ENCODE measurements around the gene URB1. TPM values are rescaled to one million over a fixed set of nuclear protein-coding genes. Genes with fewer than 3 reads are reported as not detected.

The URB1 gene
- polyA plus RNA-seq, 4 donors = 0.67 to 8.5 (median 3.4) TPM

DNA sequence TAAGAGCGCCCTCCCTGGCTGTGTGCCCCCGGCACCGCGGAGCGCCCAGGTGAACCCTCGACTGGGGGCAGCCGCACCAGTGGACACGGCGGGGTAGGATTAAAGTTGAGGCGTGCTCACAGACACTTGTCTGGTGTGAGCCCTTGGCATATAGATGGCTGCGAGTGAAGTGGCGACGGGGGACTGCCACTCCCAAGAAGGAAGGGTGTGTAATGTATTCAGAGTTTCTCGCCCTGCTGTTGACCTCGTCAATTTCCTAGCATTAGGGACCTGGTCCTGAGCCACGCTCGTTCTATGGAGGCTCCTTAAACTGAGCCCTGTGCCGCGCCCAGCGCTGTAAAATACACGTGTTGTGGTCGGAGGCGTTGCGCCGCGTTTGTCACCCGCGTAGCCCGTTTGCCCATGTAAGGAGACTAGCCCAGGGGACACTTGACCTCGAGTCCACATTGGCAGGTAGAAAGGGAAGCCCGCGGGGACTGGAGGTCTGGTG lies 20.2 kb upstream of the URB1 start:
- 8 to 14% (median 12%) methylated on average over 32 of the region's 32 CpGs for WGBS, 3 donors
- H3K4me3 ChIP-seq (ENCODE audit: low read depth in 1 of 3, low read length in 3 of 3) = peak overlapping the region; percentile 22 to 80 (median 68)
- H3K4me1 ChIP-seq (ENCODE audit: control insufficient read depth in 3 of 3, insufficient read depth in 2 of 3, low read depth in 1 of 3, low read length in 2 of 3) = peaks cover 0 to 9% (median 0%) of the 10 kb centered on the region in 3 donors
- H3K9me3 ChIP-seq (ENCODE audit: control insufficient read depth in 2 of 2, insufficient read depth in 1 of 2, low read depth in 1 of 2, low read length in 1 of 2) = no peaks in the 10 kb centered on the region
- H3K27me3 ChIP-seq (ENCODE audit: control insufficient read depth in 3 of 3, insufficient read depth in 3 of 3, low read length in 3 of 3) = peaks cover 0 to 38% (median 0%) of the 10 kb centered on the region in 3 donors
- DNase-seq (peak; percentile 56 to 72), FAIRE-seq (no peak)
- no peaks in the 10 kb centered on the region for H3K36me3 ChIP-seq (ENCODE audit: control insufficient read depth in 3 of 3, insufficient read depth in 2 of 3, low read depth in 1 of 3, low read length in 3 of 3)
- H3K27ac ChIP-seq (ENCODE audit: low read depth in 1 of 3, low read length in 2 of 3) = peak overlapping the region in 2 of 3 donors; percentile 98 to 99

DNA sequence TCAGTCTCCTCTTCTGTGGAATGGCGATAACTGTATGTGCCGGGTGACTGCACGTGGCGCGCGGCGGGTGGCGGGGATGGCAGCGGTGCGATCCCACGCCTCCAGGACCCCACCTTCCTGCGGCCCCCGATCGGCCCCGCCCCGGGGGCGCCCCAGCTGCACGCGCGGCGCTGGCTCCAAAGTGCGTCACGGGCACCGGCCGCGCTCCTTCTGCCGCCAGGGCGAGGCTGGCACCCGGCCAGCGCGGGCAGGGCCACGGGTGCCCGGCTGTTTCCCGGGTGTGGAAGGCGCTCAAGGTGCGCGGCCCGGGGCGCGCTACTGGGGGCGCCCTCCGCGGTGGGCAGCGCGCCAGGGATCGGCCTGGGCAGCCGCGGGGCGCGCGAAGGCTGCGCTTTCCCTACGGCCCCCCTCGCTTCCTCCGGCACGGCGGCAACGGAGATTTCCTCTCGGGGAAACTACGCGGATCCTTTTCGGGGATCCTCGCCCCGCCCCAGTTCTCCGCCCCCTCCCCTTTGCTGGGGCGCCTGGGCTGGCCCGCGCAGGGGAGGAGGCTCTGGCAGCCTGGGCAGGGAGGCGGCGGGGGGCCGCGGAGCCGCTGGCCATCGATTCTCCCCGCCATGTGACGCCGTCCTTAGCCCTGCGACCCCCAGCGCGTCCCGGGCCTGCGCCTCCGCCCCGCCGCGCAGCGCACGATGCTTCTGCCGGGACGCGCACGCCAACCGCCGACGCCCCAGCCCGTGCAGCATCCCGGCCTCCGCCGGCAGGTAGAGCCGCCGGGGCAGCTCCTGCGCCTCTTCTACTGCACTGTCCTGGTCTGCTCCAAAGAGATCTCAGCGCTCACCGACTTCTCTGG lies 19.6 kb upstream of the URB1 start, which contains the start of gene EVA1C:
Gene EVA1C (plus strand): TSS at position 545 of the 853 bp plus-strand sequence. CDS start 148 bp downstream, at position 693.
- no peak for FAIRE-seq
- H3K36me3 ChIP-seq (ENCODE audit: control insufficient read depth in 3 of 3, insufficient read depth in 2 of 3, low read depth in 1 of 3, low read length in 3 of 3) = no peaks in the 10 kb centered on the region
- peak; percentile 65 to 84 for DNase-seq
- WGBS, 3 donors = 0 to 1% (median 0%) methylated on average over 53 to 104 of the region's 104 CpGs
- H3K9me3 ChIP-seq (ENCODE audit: control insufficient read depth in 2 of 2, insufficient read depth in 1 of 2, low read depth in 1 of 2, low read length in 1 of 2) = no peaks in the 10 kb centered on the region
- H3K27ac ChIP-seq (ENCODE audit: low read depth in 1 of 3, low read length in 2 of 3) = peak within 1 kb of the TSS; percentile 28 to 99 (median 98)
- peaks cover 0 to 38% (median 0%) of the 10 kb centered on the region in 3 donors for H3K27me3 ChIP-seq (ENCODE audit: control insufficient read depth in 3 of 3, insufficient read depth in 3 of 3, low read length in 3 of 3)
- peak within 1 kb of the TSS; percentile 50 to 80 (median 68) for H3K4me3 ChIP-seq (ENCODE audit: low read depth in 1 of 3, low read length in 3 of 3)
- peaks cover 0 to 9% (median 0%) of the 10 kb centered on the region in 3 donors for H3K4me1 ChIP-seq (ENCODE audit: control insufficient read depth in 3 of 3, insufficient read depth in 2 of 3, low read depth in 1 of 3, low read length in 2 of 3)

DNA sequence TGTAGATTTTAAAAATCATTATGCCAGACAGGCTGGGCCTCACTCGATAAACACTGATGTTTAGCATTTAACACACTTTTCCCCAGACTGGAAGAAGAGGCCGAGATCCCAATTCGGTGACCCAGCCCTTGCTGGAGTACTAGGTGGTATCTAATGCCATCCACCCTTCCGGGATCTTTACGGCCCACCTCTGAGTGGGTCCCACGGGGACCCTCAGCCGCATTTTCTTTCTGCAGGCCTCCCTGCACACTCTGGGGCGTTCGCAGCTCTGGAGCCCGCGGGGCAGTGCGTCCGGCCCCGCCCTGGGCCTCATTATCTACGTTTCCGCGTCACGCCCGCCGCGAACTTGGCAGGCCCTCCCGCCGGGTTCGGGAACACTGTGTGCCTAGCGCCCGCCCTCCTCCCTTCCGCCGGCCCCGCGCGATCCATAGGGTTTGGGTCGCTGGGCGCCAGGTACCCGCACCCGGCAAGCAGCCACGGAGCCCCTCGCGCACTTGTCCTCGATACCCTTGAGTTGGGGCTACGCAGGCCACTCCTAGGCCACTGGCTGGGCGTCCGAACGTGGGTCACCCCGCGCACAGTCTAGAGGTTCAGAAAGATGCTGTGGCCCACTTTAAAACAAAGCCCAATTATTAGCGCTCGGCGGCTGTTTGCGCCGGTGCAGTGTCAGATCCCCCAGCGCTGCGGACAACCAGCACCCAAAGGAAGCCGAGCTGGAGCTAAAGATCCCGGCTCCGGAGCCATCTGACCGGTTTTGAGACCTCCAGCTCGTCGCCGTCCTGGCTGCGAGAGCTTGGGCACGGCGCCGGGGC lies 18.7 kb upstream of the URB1 start:
- FAIRE-seq (no peak), DNase-seq (peak; percentile 68 to 91)
- WGBS, 3 donors = 1 to 3% (median 3%) methylated on average over 53 to 63 of the region's 63 CpGs
- Histone ChIP-seq H3K9me3 (ENCODE audit: control insufficient read depth in 2 of 2, insufficient read depth in 1 of 2, low read depth in 1 of 2, low read length in 1 of 2) (no peaks in the 10 kb centered on the region), H3K27me3 (ENCODE audit: control insufficient read depth in 3 of 3, insufficient read depth in 3 of 3, low read length in 3 of 3) (peaks cover 0 to 38% (median 0%) of the 10 kb centered on the region in 3 donors), H3K27ac (ENCODE audit: low read depth in 1 of 3, low read length in 2 of 3) (peak overlapping the region; percentile 28 to 99 (median 98)), H3K36me3 (ENCODE audit: control insufficient read depth in 3 of 3, insufficient read depth in 2 of 3, low read depth in 1 of 3, low read length in 3 of 3) (no peaks in the 10 kb centered on the region), H3K4me3 (ENCODE audit: low read depth in 1 of 3, low read length in 3 of 3) (peak overlapping the region; percentile 50 to 80 (median 68)), H3K4me1 (ENCODE audit: control insufficient read depth in 3 of 3, insufficient read depth in 2 of 3, low read depth in 1 of 3, low read length in 2 of 3) (peaks cover 0 to 9% (median 1%) of the 10 kb centered on the region in 3 donors)

DNA sequence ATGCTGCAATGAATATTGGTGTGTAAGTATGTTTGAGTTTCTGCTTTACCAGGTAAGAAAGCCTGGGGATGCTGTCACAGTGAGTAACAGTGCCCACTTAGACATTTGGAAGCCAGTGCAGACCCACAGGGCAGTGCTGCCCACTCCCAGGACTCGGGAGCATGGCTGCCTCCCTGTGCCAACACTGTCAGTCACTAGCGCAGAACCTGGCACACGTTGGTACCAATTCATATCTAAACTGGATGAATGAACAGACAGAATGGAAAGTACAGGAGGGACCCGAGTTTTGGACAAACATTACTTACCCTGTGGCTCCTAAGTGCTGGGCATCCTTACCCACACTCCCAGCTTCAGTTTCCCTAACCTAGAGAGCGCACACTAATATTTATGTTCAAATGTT lies 18.1 kb upstream of the URB1 start:
- Histone ChIP-seq H3K9me3 (ENCODE audit: control insufficient read depth in 2 of 2, insufficient read depth in 1 of 2, low read depth in 1 of 2, low read length in 1 of 2) (no peaks in the 10 kb centered on the region), H3K4me1 (ENCODE audit: control insufficient read depth in 3 of 3, insufficient read depth in 2 of 3, low read depth in 1 of 3, low read length in 2 of 3) (peaks cover 0 to 9% (median 3%) of the 10 kb centered on the region in 3 donors), H3K36me3 (ENCODE audit: control insufficient read depth in 3 of 3, insufficient read depth in 2 of 3, low read depth in 1 of 3, low read length in 3 of 3) (no peaks in the 10 kb centered on the region), H3K27ac (ENCODE audit: low read depth in 1 of 3, low read length in 2 of 3) (peak overlapping the region in 1 of 3 donors; percentile 99), H3K27me3 (ENCODE audit: control insufficient read depth in 3 of 3, insufficient read depth in 3 of 3, low read length in 3 of 3) (peaks cover 0 to 38% (median 0%) of the 10 kb centered on the region in 3 donors), H3K4me3 (ENCODE audit: low read depth in 1 of 3, low read length in 3 of 3) (peak overlapping the region in 1 of 3 donors; percentile 80)
- DNase-seq (no peak), FAIRE-seq (no peak)
- 57 to 73% (median 58%) methylated on average over 5 of the region's 5 CpGs for WGBS, 3 donors

DNA sequence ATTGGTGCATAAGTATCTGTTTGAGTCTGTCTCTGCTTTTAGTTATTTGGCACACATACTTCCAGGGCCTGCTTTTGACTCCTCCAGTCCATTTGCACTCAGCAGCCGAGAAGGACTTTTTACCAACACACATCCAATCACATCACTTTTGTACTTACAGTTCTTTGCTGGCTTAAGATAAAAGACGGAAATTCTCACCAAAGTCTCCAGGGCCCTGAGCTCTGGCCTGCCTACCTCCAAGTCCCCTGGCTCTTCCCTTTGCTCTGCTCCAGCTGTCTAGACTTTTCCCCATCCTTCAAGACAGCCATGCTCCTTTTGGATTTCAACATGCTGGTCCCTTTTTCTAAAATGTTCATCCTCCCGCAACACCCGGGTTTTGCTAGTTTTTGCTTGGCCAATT lies 17.5 kb upstream of the URB1 start:
- Histone ChIP-seq H3K27ac (ENCODE audit: low read depth in 1 of 3, low read length in 2 of 3) (peak overlapping the region in 1 of 3 donors; percentile 38), H3K9me3 (ENCODE audit: control insufficient read depth in 2 of 2, insufficient read depth in 1 of 2, low read depth in 1 of 2, low read length in 1 of 2) (no peaks in the 10 kb centered on the region), H3K36me3 (ENCODE audit: control insufficient read depth in 3 of 3, insufficient read depth in 2 of 3, low read depth in 1 of 3, low read length in 3 of 3) (no peaks in the 10 kb centered on the region), H3K4me1 (ENCODE audit: control insufficient read depth in 3 of 3, insufficient read depth in 2 of 3, low read depth in 1 of 3, low read length in 2 of 3) (peaks cover 0 to 9% (median 3%) of the 10 kb centered on the region in 3 donors), H3K4me3 (ENCODE audit: low read depth in 1 of 3, low read length in 3 of 3) (no peak overlapping the region), H3K27me3 (ENCODE audit: control insufficient read depth in 3 of 3, insufficient read depth in 3 of 3, low read length in 3 of 3) (peaks cover 0 to 34% (median 0%) of the 10 kb centered on the region in 3 donors)
- DNase-seq (no peak), FAIRE-seq (no peak)
- WGBS, 3 donors = 86 to 89% (median 89%) methylated on average over 4 of the region's 4 CpGs

DNA sequence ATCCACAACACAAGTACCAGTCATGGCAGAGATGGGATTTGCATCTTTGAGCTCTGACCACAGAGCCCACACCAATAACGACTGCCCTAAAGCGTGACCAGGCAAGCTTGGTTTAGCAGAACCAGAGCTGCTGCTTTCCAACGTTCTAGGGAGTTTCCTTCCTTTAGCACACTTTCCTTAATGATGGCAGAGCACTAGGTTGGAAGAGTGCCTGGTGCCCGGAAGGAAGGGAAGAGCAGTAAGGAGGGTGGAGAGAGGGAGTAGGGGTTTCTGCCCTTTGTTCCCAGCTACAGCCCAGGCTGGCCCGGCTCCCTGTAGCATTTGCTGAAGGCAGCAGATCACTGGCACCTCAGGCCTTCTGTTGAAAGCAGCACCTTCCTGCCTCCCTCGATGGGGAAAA lies 13.6 kb upstream of the URB1 start:
- peaks cover 0 to 10% (median 0%) of the 10 kb centered on the region in 3 donors for H3K27me3 ChIP-seq (ENCODE audit: control insufficient read depth in 3 of 3, insufficient read depth in 3 of 3, low read length in 3 of 3)
- peak in 1 of 2 donors; percentile 76 for DNase-seq
- H3K27ac ChIP-seq (ENCODE audit: low read depth in 1 of 3, low read length in 2 of 3) = no peak overlapping the region
- H3K4me1 ChIP-seq (ENCODE audit: control insufficient read depth in 3 of 3, insufficient read depth in 2 of 3, low read depth in 1 of 3, low read length in 2 of 3) = peaks cover 0 to 3% (median 0%) of the 10 kb centered on the region in 3 donors
- FAIRE-seq = no peak
- H3K4me3 ChIP-seq (ENCODE audit: low read depth in 1 of 3, low read length in 3 of 3) = no peak overlapping the region
- no peaks in the 10 kb centered on the region for H3K9me3 ChIP-seq (ENCODE audit: control insufficient read depth in 2 of 2, insufficient read depth in 1 of 2, low read depth in 1 of 2, low read length in 1 of 2)
- 21 to 49% (median 32%) methylated on average over 6 of the region's 6 CpGs for WGBS, 3 donors
- no peaks in the 10 kb centered on the region for H3K36me3 ChIP-seq (ENCODE audit: control insufficient read depth in 3 of 3, insufficient read depth in 2 of 3, low read depth in 1 of 3, low read length in 3 of 3)

DNA sequence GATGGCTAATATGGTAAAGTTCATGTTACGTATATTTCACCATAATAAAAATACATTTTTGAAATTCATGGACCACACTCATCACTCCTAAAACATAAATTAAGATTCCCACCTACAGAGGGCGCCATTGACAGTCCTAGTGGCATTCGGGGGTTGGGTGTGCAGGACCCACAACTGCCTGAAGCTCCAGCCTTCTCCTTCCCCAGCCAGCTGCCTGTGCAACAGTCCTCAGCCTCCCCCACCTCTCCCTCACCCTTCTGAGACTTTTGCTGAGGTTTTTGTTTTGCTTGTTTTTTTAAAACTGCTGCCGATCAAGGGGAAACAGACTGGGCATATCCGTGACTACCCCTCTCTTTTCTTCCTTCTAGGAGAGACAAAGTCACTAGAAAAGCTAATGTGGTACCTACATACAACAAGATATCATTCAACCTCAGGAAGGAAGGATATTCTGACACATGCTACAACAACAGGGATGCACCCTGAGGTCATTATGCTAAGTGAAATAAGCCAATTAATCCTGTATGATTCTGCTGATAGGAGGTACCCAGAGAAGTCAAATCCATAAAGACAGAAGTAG lies 10.5 kb upstream of the URB1 start:
- no peak for FAIRE-seq
- Histone ChIP-seq H3K4me3 (ENCODE audit: low read depth in 1 of 3, low read length in 3 of 3) (no peak overlapping the region), H3K27ac (ENCODE audit: low read depth in 1 of 3, low read length in 2 of 3) (no peak overlapping the region), H3K36me3 (ENCODE audit: control insufficient read depth in 3 of 3, insufficient read depth in 2 of 3, low read depth in 1 of 3, low read length in 3 of 3) (no peaks in the 10 kb centered on the region), H3K27me3 (ENCODE audit: control insufficient read depth in 3 of 3, insufficient read depth in 3 of 3, low read length in 3 of 3) (no peaks in the 10 kb centered on the region), H3K4me1 (ENCODE audit: control insufficient read depth in 3 of 3, insufficient read depth in 2 of 3, low read depth in 1 of 3, low read length in 2 of 3) (peaks cover 0 to 3% (median 0%) of the 10 kb centered on the region in 3 donors), H3K9me3 (ENCODE audit: control insufficient read depth in 2 of 2, insufficient read depth in 1 of 2, low read depth in 1 of 2, low read length in 1 of 2) (no peaks in the 10 kb centered on the region)
- DNase-seq = peak; percentile 68 to 76
- WGBS, 3 donors = 18 to 19% (median 19%) methylated on average over 5 of the region's 5 CpGs

DNA sequence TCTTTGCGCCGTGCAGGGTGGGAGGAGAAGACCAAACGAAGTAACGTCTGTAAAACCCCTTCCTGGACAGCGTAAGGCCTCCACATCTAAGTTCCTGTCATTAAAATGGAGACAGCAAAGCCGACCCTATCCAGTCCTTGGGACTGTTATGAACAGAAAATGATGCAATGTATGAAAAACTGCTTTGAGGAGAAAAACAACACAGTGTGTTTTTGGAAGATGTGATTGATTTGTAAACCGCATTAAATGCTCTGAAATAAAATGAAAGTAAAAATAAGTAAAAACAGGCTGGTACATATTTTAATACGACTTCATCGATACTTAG lies 827 bp upstream of the URB1 start:
- FAIRE-seq = no peak
- H3K27me3 ChIP-seq (ENCODE audit: control insufficient read depth in 3 of 3, insufficient read depth in 3 of 3, low read length in 3 of 3) = no peaks in the 10 kb centered on the region
- DNase-seq = no peak
- peak overlapping the region; percentile 90 to 92 (median 90) for H3K27ac ChIP-seq (ENCODE audit: low read depth in 1 of 3, low read length in 2 of 3)
- peaks cover 0 to 8% (median 2%) of the 10 kb centered on the region in 3 donors for H3K4me1 ChIP-seq (ENCODE audit: control insufficient read depth in 3 of 3, insufficient read depth in 2 of 3, low read depth in 1 of 3, low read length in 2 of 3)
- peaks cover 0 to 6% of the 10 kb centered on the region in 2 donors for H3K9me3 ChIP-seq (ENCODE audit: control insufficient read depth in 2 of 2, insufficient read depth in 1 of 2, low read depth in 1 of 2, low read length in 1 of 2)
- 20 to 46% (median 31%) methylated on average over 9 of the region's 9 CpGs for WGBS, 3 donors
- H3K36me3 ChIP-seq (ENCODE audit: control insufficient read depth in 3 of 3, insufficient read depth in 2 of 3, low read depth in 1 of 3, low read length in 3 of 3) = no peaks in the 10 kb centered on the region
- peak overlapping the region; percentile 64 to 88 (median 79) for H3K4me3 ChIP-seq (ENCODE audit: low read depth in 1 of 3, low read length in 3 of 3)
